DOHH2 (cell line): ENCODE measurements around the gene PRKCG.

Source experiments
- H3F3A ChIP-seq: fragments of 200-600 bp; sonication (generic), shearing (Covaris generic); 2 replicates; pipeline ENCODE4 v1.6.0; 2016; ENCODE audit warnings: antibody characterized with exemption, mild to moderate bottlenecking; ENCODE audit not compliant: control insufficient read depth, insufficient read depth
- H3K27ac ChIP-seq: fragments of 200-600 bp; sonication (generic); 2 replicates; pipeline ENCODE4 v1.5.1; 2014; ENCODE audit warnings: low read depth, mild to moderate bottlenecking, low read length, moderate library complexity
- H3K27me3 ChIP-seq: fragments of 200-600 bp; sonication (generic); 2 replicates; pipeline ENCODE4 v1.6.1; 2014; ENCODE audit warnings: mild to moderate bottlenecking, low read length, mixed read lengths; ENCODE audit not compliant: control insufficient read depth
- H3K36me3 ChIP-seq: fragments of 200-600 bp; sonication (generic); 2 replicates; pipeline ENCODE4 v1.6.1; 2014; ENCODE audit warnings: mild to moderate bottlenecking, low read length, moderate library complexity, mixed read lengths; ENCODE audit not compliant: control insufficient read depth
- H3K4me1 ChIP-seq: fragments of 200-600 bp; sonication (generic); 2 replicates; pipeline ENCODE4 v1.6.1; 2014; ENCODE audit warnings: mild to moderate bottlenecking, low read length, mixed read lengths; ENCODE audit not compliant: control insufficient read depth
- H3K4me2 ChIP-seq: fragments of 200-600 bp; sonication (generic); 2 replicates; pipeline ENCODE4 v1.6.0; 2014; ENCODE audit warnings: mild to moderate bottlenecking, low read length, moderate library complexity
- H3K4me3 ChIP-seq: fragments of 200-600 bp; sonication (generic); 2 replicates; pipeline ENCODE4 v1.5.1; 2014; ENCODE audit warnings: mild to moderate bottlenecking, low read length, mixed read lengths
- H3K79me2 ChIP-seq: fragments of 200-600 bp; sonication (generic); 2 replicates; pipeline ENCODE4 v1.6.1; 2014; ENCODE audit warnings: mild to moderate bottlenecking, low read length, mixed read lengths; ENCODE audit not compliant: control insufficient read depth
- H3K9me2 ChIP-seq: fragments of 200-600 bp; sonication (generic); replicated peaks from 2 replicates; pipeline ENCODE4 v1.6.1; 2014; ENCODE audit warnings: mild to moderate bottlenecking, low read length, mixed read lengths; ENCODE audit not compliant: control insufficient read depth
- H3K9me3 ChIP-seq: fragments of 200-600 bp; sonication (generic); 2 replicates; pipeline ENCODE4 v1.6.1; 2014; ENCODE audit warnings: antibody characterized with exemption, low read length, mixed read lengths; ENCODE audit not compliant: control insufficient read depth, insufficient read depth
- H4K20me1 ChIP-seq: fragments of 200-600 bp; sonication (generic); 2 replicates; pipeline ENCODE4 v1.6.0; 2014; ENCODE audit warnings: low read depth, mild to moderate bottlenecking, antibody characterized with exemption, low read length, moderate library complexity; ENCODE audit not compliant: control insufficient read depth, insufficient read depth
- CTCF ChIP-seq: fragments of 200-600 bp; sonication (generic); IDR thresholded peaks from one replicate; pipeline ENCODE4 v1.5.1; 2014; ENCODE audit warnings: antibody characterized with exemption, mild to moderate bottlenecking, low read depth, low read length; ENCODE audit not compliant: poor library complexity, severe bottlenecking
- EZH2phosphoT487 ChIP-seq: fragments of 200-600 bp; sonication (generic); IDR thresholded peaks from 2 replicates; pipeline ENCODE4 v1.6.1; 2017; ENCODE audit warnings: borderline replicate concordance, mild to moderate bottlenecking, antibody characterized with exemption, low read length, moderate library complexity, mixed read lengths

PRKCG gene

GRCh38 chr19:53884256-53884655 lies 2.3 kb downstream of the PRKCG start:
- TF ChIP-seq CTCF (no peak), EZH2phosphoT487 (no peak)
- no peaks in the 10 kb centered on the region for H3K9me2 ChIP-seq
- no peak overlapping the region for H3K4me2 ChIP-seq

GRCh38 chr19:53885036-53885435 lies 3.0 kb downstream of the PRKCG start:
- no peaks in the 10 kb centered on the region for H3K36me3 ChIP-seq
- H3K9me3 ChIP-seq, result no peaks in the 10 kb centered on the region
- H3K4me2 ChIP-seq, result no peak overlapping the region
- no peaks in the 10 kb centered on the region for H3F3A ChIP-seq
- no peak overlapping the region for H3K4me3 ChIP-seq
- H3K4me1 ChIP-seq, result peaks cover 7% of the 10 kb centered on the region
- peaks cover 26% of the 10 kb centered on the region for H3K27me3 ChIP-seq
- no peaks in the 10 kb centered on the region for H3K79me2 ChIP-seq
- no peaks in the 10 kb centered on the region for H3K9me2 ChIP-seq
- no peak overlapping the region for H3K27ac ChIP-seq
- TF ChIP-seq CTCF (no peak), EZH2phosphoT487 (no peak)
- no peaks in the 10 kb centered on the region for H4K20me1 ChIP-seq

More at GRCh38 chr19:53884256-53884655, 2.3 kb downstream of the PRKCG start:
- H3K79me2 ChIP-seq, result no peaks in the 10 kb centered on the region
- no peak overlapping the region for H3K27ac ChIP-seq
- no peak overlapping the region for H3K4me3 ChIP-seq
- peaks cover 7% of the 10 kb centered on the region for H3K4me1 ChIP-seq
- H4K20me1 ChIP-seq, result no peaks in the 10 kb centered on the region
- no peaks in the 10 kb centered on the region for H3F3A ChIP-seq
- H3K36me3 ChIP-seq, result no peaks in the 10 kb centered on the region
- H3K9me3 ChIP-seq, result no peaks in the 10 kb centered on the region
- H3K27me3 ChIP-seq, result peaks cover 26% of the 10 kb centered on the region

- Histone ChIP-seq H3K27ac (no peak overlapping the region), H4K20me1 (no peaks in the 10 kb centered on the region), H3K4me3 (no peak overlapping the region), H3K79me2 (no peaks in the 10 kb centered on the region), H3K4me1 (no peaks in the 10 kb centered on the region), H3K4me2 (no peak overlapping the region), H3K9me3 (no peaks in the 10 kb centered on the region), H3K36me3 (no peaks in the 10 kb centered on the region), H3K9me2 (no peaks in the 10 kb centered on the region), H3F3A (no peaks in the 10 kb centered on the region), H3K27me3 (no peaks in the 10 kb centered on the region)
- TF ChIP-seq CTCF (no peak), EZH2phosphoT487 (no peak)
Observed at GRCh38 chr19:53892301-53892980, 10.4 kb downstream of the PRKCG start.
